ENCODE results near the gene RSPRY1. TPM values are rescaled to one million over a fixed set of nuclear protein-coding genes. Genes with fewer than 3 reads are reported as not detected.

RSPRY1 gene
- total and polyA plus RNA-seq, 2 of the 4 experiments (the other 2 are of a cell fraction): 25.2 to 62.2 TPM

DNA sequence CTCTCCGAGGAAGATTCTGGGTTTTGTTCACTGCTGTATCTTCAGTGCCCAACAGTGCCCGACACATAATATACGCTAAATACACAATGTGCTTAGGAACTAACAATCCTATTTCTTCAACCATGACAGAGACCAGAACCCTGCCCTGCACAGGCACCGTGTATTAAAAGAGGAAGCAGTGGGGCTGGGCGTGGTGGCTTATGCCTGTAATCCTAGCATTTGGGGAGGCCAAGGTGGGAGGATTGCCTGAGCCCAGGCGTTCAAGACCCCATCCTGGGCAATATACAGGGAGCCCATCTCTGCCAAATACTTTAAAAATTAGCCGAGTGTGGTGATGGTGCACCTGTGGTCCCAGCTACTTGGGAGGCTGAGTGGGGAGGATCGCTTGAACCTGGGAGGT lies 78.3 kb downstream of the RSPRY1 start:
- TF ChIP-seq RAD21 (IDR thresholded peaks at IDR 0.05; ENCODE audit: low read length): no peak
- TF ChIP-seq RCOR1 (IDR thresholded peaks at IDR 0.05; ENCODE audit: insufficient replicate concordance, low read length): no peak
- TF ChIP-seq MAFK (IDR thresholded peaks at IDR 0.05; ENCODE audit: low read depth, low read length): no peak
- no peak for TF ChIP-seq MXI1 (IDR thresholded peaks at IDR 0.05; ENCODE audit: borderline replicate concordance, low read depth, low read length)
- no peak for TF ChIP-seq SMC3 (IDR thresholded peaks at IDR 0.05; ENCODE audit: low read depth, low read length)
- TF ChIP-seq NFE2L2 (IDR thresholded peaks at IDR 0.05; ENCODE audit: low read depth, low read length): no peak
- no peak for TF ChIP-seq MAZ (IDR thresholded peaks at IDR 0.05; ENCODE audit: borderline replicate concordance, low read depth, low read length)
- TF ChIP-seq BHLHE40 (IDR thresholded peaks at IDR 0.05; ENCODE audit: low read depth, low read length): no peak
- TF ChIP-seq CHD1 (IDR thresholded peaks at IDR 0.05; ENCODE audit: low read depth, low read length): no peak
- no peak for TF ChIP-seq CEBPB (IDR thresholded peaks at IDR 0.05; ENCODE audit: low read depth, low read length)
- TF ChIP-seq, protein P1, sequence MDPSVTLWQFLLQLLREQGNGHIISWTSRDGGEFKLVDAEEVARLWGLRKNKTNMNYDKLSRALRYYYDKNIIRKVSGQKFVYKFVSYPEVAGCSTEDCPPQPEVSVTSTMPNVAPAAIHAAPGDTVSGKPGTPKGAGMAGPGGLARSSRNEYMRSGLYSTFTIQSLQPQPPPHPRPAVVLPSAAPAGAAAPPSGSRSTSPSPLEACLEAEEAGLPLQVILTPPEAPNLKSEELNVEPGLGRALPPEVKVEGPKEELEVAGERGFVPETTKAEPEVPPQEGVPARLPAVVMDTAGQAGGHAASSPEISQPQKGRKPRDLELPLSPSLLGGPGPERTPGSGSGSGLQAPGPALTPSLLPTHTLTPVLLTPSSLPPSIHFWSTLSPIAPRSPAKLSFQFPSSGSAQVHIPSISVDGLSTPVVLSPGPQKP (IDR thresholded peaks at IDR 0.05; ENCODE audit: borderline replicate concordance, low read depth, low read length): no peak
- TF ChIP-seq, protein P2, sequence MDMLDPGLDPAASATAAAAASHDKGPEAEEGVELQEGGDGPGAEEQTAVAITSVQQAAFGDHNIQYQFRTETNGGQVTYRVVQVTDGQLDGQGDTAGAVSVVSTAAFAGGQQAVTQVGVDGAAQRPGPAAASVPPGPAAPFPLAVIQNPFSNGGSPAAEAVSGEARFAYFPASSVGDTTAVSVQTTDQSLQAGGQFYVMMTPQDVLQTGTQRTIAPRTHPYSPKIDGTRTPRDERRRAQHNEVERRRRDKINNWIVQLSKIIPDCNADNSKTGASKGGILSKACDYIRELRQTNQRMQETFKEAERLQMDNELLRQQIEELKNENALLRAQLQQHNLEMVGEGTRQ (IDR thresholded peaks at IDR 0.05; ENCODE audit: low read depth, low read length): no peak
- TF ChIP-seq POLR2A (IDR thresholded peaks at IDR 0.05; ENCODE audit: low read depth, low read length): no peak
- no peak for TF ChIP-seq FOS (IDR thresholded peaks at IDR 0.05; ENCODE audit: low read depth, low read length)
- TF ChIP-seq RFX5 (IDR thresholded peaks at IDR 0.05; ENCODE audit: low read depth, low read length): no peak
- TF ChIP-seq, protein P3, sequence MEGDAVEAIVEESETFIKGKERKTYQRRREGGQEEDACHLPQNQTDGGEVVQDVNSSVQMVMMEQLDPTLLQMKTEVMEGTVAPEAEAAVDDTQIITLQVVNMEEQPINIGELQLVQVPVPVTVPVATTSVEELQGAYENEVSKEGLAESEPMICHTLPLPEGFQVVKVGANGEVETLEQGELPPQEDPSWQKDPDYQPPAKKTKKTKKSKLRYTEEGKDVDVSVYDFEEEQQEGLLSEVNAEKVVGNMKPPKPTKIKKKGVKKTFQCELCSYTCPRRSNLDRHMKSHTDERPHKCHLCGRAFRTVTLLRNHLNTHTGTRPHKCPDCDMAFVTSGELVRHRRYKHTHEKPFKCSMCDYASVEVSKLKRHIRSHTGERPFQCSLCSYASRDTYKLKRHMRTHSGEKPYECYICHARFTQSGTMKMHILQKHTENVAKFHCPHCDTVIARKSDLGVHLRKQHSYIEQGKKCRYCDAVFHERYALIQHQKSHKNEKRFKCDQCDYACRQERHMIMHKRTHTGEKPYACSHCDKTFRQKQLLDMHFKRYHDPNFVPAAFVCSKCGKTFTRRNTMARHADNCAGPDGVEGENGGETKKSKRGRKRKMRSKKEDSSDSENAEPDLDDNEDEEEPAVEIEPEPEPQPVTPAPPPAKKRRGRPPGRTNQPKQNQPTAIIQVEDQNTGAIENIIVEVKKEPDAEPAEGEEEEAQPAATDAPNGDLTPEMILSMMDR (conservative IDR thresholded peaks at IDR 0.05; ENCODE audit: low read depth, low read length): no peak
- no TSS peak for BruUV-seq (replicated peaks)
- Histone ChIP-seq H3K14ac (replicated peaks; ENCODE audit: low read depth, low read length) (no peak overlapping the region), H3K9me3 (ENCODE audit: control insufficient read depth, insufficient read depth, low read length) (no peaks in the 10 kb centered on the region), H2AK9ac (replicated peaks; ENCODE audit: low read depth, low read length, poor library complexity) (no peak overlapping the region), H3K79me1 (ENCODE audit: low read depth in 1 of 2, low read length in 2 of 2) (no peaks in the 10 kb centered on the region), H3K4me2 (ENCODE audit: low read depth, low read length) (no peak overlapping the region), H3K27me3 (ENCODE audit: control insufficient read depth, insufficient read depth, low read length) (peaks cover 7% of the 10 kb centered on the region; the same call in 1 of the 2 replicates), H3K9me1 (ENCODE audit: insufficient read depth, low read length) (peaks cover 4% of the 10 kb centered on the region; the same call in 1 of the 2 replicates), H2BK120ac (ENCODE audit: low read depth, low read length) (no peak overlapping the region), H2AFZ (replicated peaks; ENCODE audit: low read length, poor library complexity) (no peak overlapping the region), H3K36me3 (ENCODE audit: control insufficient read depth, insufficient read depth, low read length) (no peaks in the 10 kb centered on the region), H3K27ac (ENCODE audit: insufficient read depth, low read length) (no peak overlapping the region), H2BK5ac (ENCODE audit: low read depth, low read length, poor library complexity, severe bottlenecking) (no peak overlapping the region), H4K5ac (ENCODE audit: low read depth, low read length) (no peak overlapping the region), H2BK20ac (ENCODE audit: low read depth, low read length) (no peak overlapping the region), H3K23ac (ENCODE audit: low read depth, low read length) (no peak overlapping the region), H4K20me1 (ENCODE audit: insufficient read depth, low read length) (no peaks in the 10 kb centered on the region), H3K9ac (ENCODE audit: low read depth, low read length) (no peak overlapping the region), H4K91ac (ENCODE audit: insufficient read depth, low read depth, low read length) (no peak overlapping the region), H3K56ac (ENCODE audit: extremely low read depth, insufficient read depth, low read length) (no peak overlapping the region), H3K4me3 (ENCODE audit: insufficient read depth, low read depth, low read length) (no peak overlapping the region), H2AK5ac (ENCODE audit: low read depth, low read length) (no peak overlapping the region), H4K8ac (ENCODE audit: low read depth in 2 of 2, low read length in 2 of 2) (no peak overlapping the region), H3K4ac (ENCODE audit: low read depth, low read length) (no peak overlapping the region), H2BK15ac (ENCODE audit: low read depth, low read length) (no peak overlapping the region), H3K18ac (ENCODE audit: low read depth, low read length) (no peak overlapping the region), H3K4me1 (ENCODE audit: control insufficient read depth, insufficient read depth, low read length) (peaks cover 7% of the 10 kb centered on the region; the same call in 1 of the 2 replicates)
- POLR2A ChIA-PET (ENCODE audit: unreplicated experiment): no interaction called here
- DNase-seq (no peak), ATAC-seq (ENCODE audit: low read depth) (no peak)
- in situ Hi-C loops (cut with MboI; ENCODE audit: low sequenced_read_pairs): no loop called here
- intact Hi-C loops (cut with micrococcal nuclease): no loop called here
- 100% methylated on average over 2 of the region's 8 CpGs; no CpG with 5 or more reads in 1 of the 2 experiments for WGBS, 2 experiments (ENCODE audit: extremely low coverage in 2 of 2, insufficient read length in 1 of 2)
- CTCF ChIA-PET: no interaction called here
- dilution Hi-C loops (cut with HindIII; ENCODE audit: low sequenced_read_pairs, unreplicated experiment): no loop called here
